PFSK-1 (cell line): ENCODE results near the gene TP63.

Experiments used
- POLR2AphosphoS5 ChIP-seq: IDR thresholded peaks from 2 replicates; pipeline ENCODE4 v1.6.1; 2012; ENCODE audit warnings: low read depth, mild to moderate bottlenecking, control low read depth, low read length, moderate library complexity
- TAF1 ChIP-seq: IDR thresholded peaks from 2 replicates; pipeline ENCODE4 v1.6.1; 2012; ENCODE audit warnings: low read length, control low read depth, borderline replicate concordance; ENCODE audit not compliant: insufficient read depth
- TF ChIP-seq, protein P1 (sequence below), 2 experiments: IDR thresholded peaks; 2 replicates each; pipeline versions ENCODE4 v1.6.1 to v1.8.0; 2011 to 2012; ENCODE audit warnings: low read depth in 2 of 2, low read length in 2 of 2, control low read depth in 1 of 2, inconsistent platforms in 1 of 2, mild to moderate bottlenecking in 1 of 2, moderate library complexity in 1 of 2; ENCODE audit not compliant: insufficient read depth in 1 of 2

DNA sequence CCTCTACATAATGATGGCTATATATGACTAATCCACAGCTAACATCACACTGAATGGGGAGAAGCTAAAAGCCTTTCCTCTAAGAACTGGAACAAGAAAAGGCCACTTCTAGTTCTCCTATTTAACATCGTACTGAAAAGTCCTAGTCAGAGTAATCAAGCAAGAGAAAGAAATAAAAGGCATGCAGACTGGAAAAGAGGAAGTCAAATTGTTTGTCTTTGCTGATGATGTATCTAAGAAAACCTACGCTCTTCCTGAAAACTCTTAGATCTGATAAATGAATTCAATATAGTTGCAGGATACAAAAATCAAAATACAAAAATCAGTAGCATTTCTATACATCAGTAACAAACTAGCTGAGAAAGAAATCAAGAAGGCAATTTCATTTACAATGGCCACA lies 116.9 kb downstream of the TP63 start:
- TF ChIP-seq POLR2AphosphoS5 (no peak), TAF1 (no peak)
- TF ChIP-seq, protein P1, sequence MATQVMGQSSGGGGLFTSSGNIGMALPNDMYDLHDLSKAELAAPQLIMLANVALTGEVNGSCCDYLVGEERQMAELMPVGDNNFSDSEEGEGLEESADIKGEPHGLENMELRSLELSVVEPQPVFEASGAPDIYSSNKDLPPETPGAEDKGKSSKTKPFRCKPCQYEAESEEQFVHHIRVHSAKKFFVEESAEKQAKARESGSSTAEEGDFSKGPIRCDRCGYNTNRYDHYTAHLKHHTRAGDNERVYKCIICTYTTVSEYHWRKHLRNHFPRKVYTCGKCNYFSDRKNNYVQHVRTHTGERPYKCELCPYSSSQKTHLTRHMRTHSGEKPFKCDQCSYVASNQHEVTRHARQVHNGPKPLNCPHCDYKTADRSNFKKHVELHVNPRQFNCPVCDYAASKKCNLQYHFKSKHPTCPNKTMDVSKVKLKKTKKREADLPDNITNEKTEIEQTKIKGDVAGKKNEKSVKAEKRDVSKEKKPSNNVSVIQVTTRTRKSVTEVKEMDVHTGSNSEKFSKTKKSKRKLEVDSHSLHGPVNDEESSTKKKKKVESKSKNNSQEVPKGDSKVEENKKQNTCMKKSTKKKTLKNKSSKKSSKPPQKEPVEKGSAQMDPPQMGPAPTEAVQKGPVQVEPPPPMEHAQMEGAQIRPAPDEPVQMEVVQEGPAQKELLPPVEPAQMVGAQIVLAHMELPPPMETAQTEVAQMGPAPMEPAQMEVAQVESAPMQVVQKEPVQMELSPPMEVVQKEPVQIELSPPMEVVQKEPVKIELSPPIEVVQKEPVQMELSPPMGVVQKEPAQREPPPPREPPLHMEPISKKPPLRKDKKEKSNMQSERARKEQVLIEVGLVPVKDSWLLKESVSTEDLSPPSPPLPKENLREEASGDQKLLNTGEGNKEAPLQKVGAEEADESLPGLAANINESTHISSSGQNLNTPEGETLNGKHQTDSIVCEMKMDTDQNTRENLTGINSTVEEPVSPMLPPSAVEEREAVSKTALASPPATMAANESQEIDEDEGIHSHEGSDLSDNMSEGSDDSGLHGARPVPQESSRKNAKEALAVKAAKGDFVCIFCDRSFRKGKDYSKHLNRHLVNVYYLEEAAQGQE (IDR thresholded peaks at IDR 0.05; ENCODE audit: insufficient read depth in 1 of 2, low read depth in 2 of 2, low read length in 2 of 2) = no peak
